GM12878 (cell line): ENCODE measurements around the gene NOC2L. TPM values are rescaled to one million over a fixed set of nuclear protein-coding genes. Genes with fewer than 3 reads are reported as not detected.

Source experiments
- ATAC-seq: fragments of 200-7000 bp; cut with Tn5 transposase; 3 replicates; pipeline ENCODE4 v1.9.1; 2020; ENCODE audit warnings: mild to moderate bottlenecking, moderate library complexity
- BruUV-seq: library from RNA; stranded (reverse); fragments of 400-500 nt; replicated peaks from 2 replicates; lab custom pipeline; 2021; lab: Mats Ljungman, UMichigan
- CTCF ChIA-PET: fragments of 300-600 bp; sonication (Branson Sonifier 250); formaldehyde crosslinking; extraction: SDS; loops from one replicate; lab custom pipeline; 2021; ENCODE audit warnings: inconsistent platforms; lab: Yijun Ruan, JAX
- POLR2A ChIA-PET: fragments of 350-600 bp; formaldehyde crosslinking; extraction: SDS; loops from one replicate; lab custom pipeline; 2021; ENCODE audit warnings: inconsistent platforms; lab: Charles Lee
- RAD21 ChIA-PET: fragments of 300-600 bp; sonication (Branson Sonifier 250); formaldehyde crosslinking; loops from one replicate; lab custom pipeline; 2023; ENCODE audit warnings: antibody characterized with exemption; ENCODE audit not compliant: unreplicated experiment; lab: Charles Lee
- SMC1A ChIA-PET: fragments of 300-600 bp; sonication (Branson Sonifier 250); formaldehyde crosslinking; loops from one replicate; lab custom pipeline; 2023; ENCODE audit not compliant: unreplicated experiment, uncharacterized antibody; lab: Charles Lee
- DNase-seq: peaks from one replicate; pipeline ENCODE4 v3.0.0-alpha.2; 2011; ENCODE audit warnings: low read depth, low spot score
- FAIRE-seq: peaks from 3 replicates; lab custom pipeline; 2011; peaks lifted over from hg19 to GRCh38; lab: Jason Lieb, UNC
- H2AFZ ChIP-seq: 2 replicates; pipeline ENCODE4 v1.6.0; 2011; ENCODE audit warnings: low read depth, low read length, control low read depth; ENCODE audit not compliant: control insufficient read depth
- H3K27ac ChIP-seq: 2 replicates; pipeline ENCODE4 v1.5.1; 2011; ENCODE audit warnings: control low read depth; ENCODE audit not compliant: control insufficient read depth, insufficient read depth
- H3K27me3 ChIP-seq, 2 experiments: replicated peaks in 1 of 2; 2 replicates each; pipeline versions ENCODE4 v1.6.0 to v1.6.1; 2011; ENCODE audit warnings: low read length in 1 of 2; ENCODE audit not compliant: control insufficient read depth in 2 of 2, insufficient read depth in 2 of 2
- H3K36me3 ChIP-seq, 2 experiments: 2 replicates each; pipeline ENCODE4 v1.5.1; 2011; ENCODE audit warnings: low read length in 1 of 2; ENCODE audit not compliant: control insufficient read depth in 2 of 2, insufficient read depth in 2 of 2
- H3K4me1 ChIP-seq: 2 replicates; pipeline ENCODE4 v1.6.1; 2011; ENCODE audit warnings: mild to moderate bottlenecking, low read length, moderate library complexity, mixed read lengths; ENCODE audit not compliant: control insufficient read depth, insufficient read depth
- H3K4me2 ChIP-seq: 2 replicates; pipeline ENCODE4 v1.6.0; 2011; ENCODE audit warnings: control low read depth; ENCODE audit not compliant: control insufficient read depth, insufficient read depth
- H3K4me3 ChIP-seq: fragments of 200-600 bp; sonication (generic); 2 replicates; pipeline ENCODE4 v1.5.1; 2016
- H3K79me2 ChIP-seq: 2 replicates; pipeline ENCODE4 v1.6.0; 2011; ENCODE audit warnings: low read length; ENCODE audit not compliant: control insufficient read depth, insufficient read depth
- H3K9ac ChIP-seq: 2 replicates; pipeline ENCODE4 v1.8.0; 2011; ENCODE audit warnings: low read length, control low read depth, mixed read lengths; ENCODE audit not compliant: control insufficient read depth, insufficient read depth
- H3K9me3 ChIP-seq: replicated peaks from 3 replicates; pipeline ENCODE4 v1.5.1; 2011; ENCODE audit warnings: mild to moderate bottlenecking, low read length; ENCODE audit not compliant: control insufficient read depth, insufficient read depth
- H4K20me1 ChIP-seq: 2 replicates; pipeline ENCODE4 v1.6.0; 2011; ENCODE audit not compliant: control insufficient read depth, insufficient read depth
- CEBPB ChIP-seq, 2 experiments: fragments of 150-350 bp in 1 of 2; IDR thresholded peaks; 2 replicates each; pipeline ENCODE4 v1.6.1; 2012 to 2014; ENCODE audit warnings: low read depth in 2 of 2, low read length in 2 of 2, borderline replicate concordance in 1 of 2, inconsistent platforms in 1 of 2
- HDAC2 ChIP-seq: fragments of 200-600 bp; sonication (generic); IDR thresholded peaks from 2 replicates; pipeline ENCODE4 v1.6.1; 2017
- HDAC6 ChIP-seq: fragments of 200-600 bp; sonication (generic); IDR thresholded peaks from one replicate; pipeline ENCODE4 v1.8.0; 2017; ENCODE audit warnings: antibody characterized with exemption; ENCODE audit not compliant: unreplicated experiment
- MEF2A ChIP-seq: IDR thresholded peaks from 2 replicates; pipeline ENCODE4 v1.6.1; 2011; ENCODE audit warnings: low read depth, mild to moderate bottlenecking, low read length, moderate library complexity; ENCODE audit not compliant: insufficient read depth
- MEF2B ChIP-seq: fragments of 450-650 bp; IDR thresholded peaks from 2 replicates; pipeline ENCODE4 v1.6.1; 2018; ENCODE audit warnings: mild to moderate bottlenecking, moderate library complexity; ENCODE audit not compliant: partially characterized antibody, poor library complexity, severe bottlenecking
- NFXL1 ChIP-seq: fragments of 450-650 bp; IDR thresholded peaks from 2 replicates; pipeline ENCODE4 v1.6.1; 2017; ENCODE audit warnings: antibody characterized with exemption, mild to moderate bottlenecking, borderline replicate concordance
- SMC3 ChIP-seq: IDR thresholded peaks from 2 replicates; pipeline ENCODE4 v1.6.1; 2011; ENCODE audit warnings: low read length, improper control_type of control experiment, borderline replicate concordance
- SUZ12 ChIP-seq: fragments of 200-600 bp; sonication (generic); IDR thresholded peaks from one replicate; pipeline ENCODE4 v1.6.1; 2018; ENCODE audit warnings: antibody characterized with exemption, mild to moderate bottlenecking; ENCODE audit not compliant: unreplicated experiment
- TBL1XR1 ChIP-seq: IDR thresholded peaks from 2 replicates; pipeline ENCODE4 v1.6.1; 2012; ENCODE audit warnings: low read depth, low read length, improper control_type of control experiment
- ZNF217 ChIP-seq: fragments of 450-650 bp; IDR thresholded peaks from 2 replicates; pipeline ENCODE4 v1.6.1; 2017; ENCODE audit warnings: antibody characterized with exemption, mild to moderate bottlenecking
- WGBS: methylation state at CpG from one replicate; pipeline ENCODE4 v1.1.6; 2016; ENCODE audit warnings: low lambda C conversion rate; ENCODE audit not compliant: insufficient replicate concordance, insufficient coverage; ENCODE audit errors: missing lambda C conversion rate; 5-methylcytosine and 5-hydroxymethylcytosine counted together
- in situ Hi-C: fragments of 300-500 bp; cut with MboI; formaldehyde crosslinking; loops from 9 replicates; pipeline ENCODE4 v1.14.3; 2018; ENCODE audit warnings: mixed read lengths
- intact Hi-C: fragments of 100-400 bp; cut with micrococcal nuclease; formaldehyde crosslinking; loops from one replicate; pipeline ENCODE4 v1.14.2; 2022; ENCODE audit not compliant: unreplicated experiment
- polyA plus RNA-seq, 11 experiments: library from polyadenylated mRNA; depleted of rRNA in 4 of 11; unstranded in 6 of 11; stranded (reverse) in 5 of 11; fragments of >200 nt; fragmentation: Nextera tagmentation in 4 of 11; fragmentation: Illumina TruSeq in 1 of 11; extraction: Ambion mirVana in 4 of 11; extraction: Trizol in 1 of 11; gene quantifications; 1 replicate in 1 of 11; 2 replicates in 10 of 11; pipeline versions ENCODE4 v1.2.1 to v1.2.3, GENCODE V29; 2011 to 2016; ENCODE audit warnings: inconsistent platforms in 2 of 11, missing spikeins in 2 of 11, low read depth in 1 of 11
- total RNA-seq, 4 experiments: library from RNA; depleted of rRNA in 3 of 4; stranded (reverse); fragments of >200 nt in 3 of 4; fragmentation: Illumina TruSeq in 1 of 4; extraction: Trizol in 1 of 4; gene quantifications; 2 replicates each; pipeline versions ENCODE4 v1.2.1 to v1.2.3, GENCODE V29; 2013 to 2021
- TF ChIP-seq, protein P1 (sequence below): fragments of 150-350 bp; IDR thresholded peaks from 2 replicates; pipeline ENCODE4 v1.6.1; 2014; ENCODE audit warnings: mild to moderate bottlenecking, low read depth, low read length
- TF ChIP-seq, protein P2 (sequence below): fragments of 450-650 bp; IDR thresholded peaks from 2 replicates; pipeline ENCODE4 v1.6.1; 2017; ENCODE audit warnings: mild to moderate bottlenecking, moderate library complexity
- TF ChIP-seq, protein P3 (sequence below): fragments of 450-650 bp; formaldehyde crosslinking; IDR thresholded peaks from 2 replicates; pipeline ENCODE4 v1.4.0; 2020; ENCODE audit warnings: mild to moderate bottlenecking, moderate library complexity

Gene NOC2L
- total and polyA plus RNA-seq, 10 of the 15 experiments (the other 5 are each of a cell fraction or from before 2014, with no cell fraction given), result 1.3 to 171 (median 64.3) TPM

DNA sequence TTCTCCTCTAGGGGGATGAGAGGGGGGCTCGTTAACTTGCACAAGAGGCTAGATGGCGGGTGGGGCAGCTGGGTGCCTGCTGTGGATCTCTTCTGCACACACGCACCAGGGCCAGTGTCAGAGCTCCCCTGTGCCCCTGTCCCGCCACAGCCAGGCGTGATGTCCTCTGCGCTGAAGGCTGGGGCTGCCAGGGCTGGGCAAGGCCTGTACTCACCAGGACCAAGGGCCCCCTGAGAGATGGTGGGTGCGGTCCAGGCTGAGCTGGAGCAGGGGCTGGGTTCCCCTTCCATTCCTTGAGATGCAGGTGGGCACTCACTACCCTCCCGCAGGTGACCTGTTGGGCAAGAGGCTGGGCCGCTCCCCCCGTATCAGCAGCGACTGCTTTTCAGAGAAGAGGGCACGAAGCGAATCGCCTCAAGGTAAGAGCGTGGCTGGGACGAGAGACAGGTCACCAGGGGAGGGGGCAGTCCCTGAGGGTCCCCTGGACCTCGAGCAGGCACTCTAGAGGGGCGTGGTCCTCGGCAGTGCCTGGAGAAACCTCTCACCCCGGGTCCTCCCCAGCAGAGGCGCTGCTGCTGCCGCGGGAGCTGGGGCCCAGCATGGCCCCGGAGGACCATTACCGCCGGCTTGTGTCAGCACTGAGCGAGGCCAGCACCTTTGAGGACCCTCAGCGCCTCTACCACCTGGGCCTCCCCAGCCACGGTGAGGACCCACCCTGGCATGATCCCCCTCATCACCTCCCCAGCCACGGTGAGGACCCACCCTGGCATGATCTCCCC is 20.2 kb downstream of the NOC2L start:
- no TSS peak for BruUV-seq
- peaks cover 7% of the 10 kb centered on the region; the same call in 1 of the 2 replicates for H3K4me1 ChIP-seq
- TF ChIP-seq ZNF217 (no peak), MEF2B (no peak), CEBPB (IDR thresholded peaks at IDR 0.05; ENCODE audit: borderline replicate concordance in 1 of 2, low read depth in 2 of 2, low read length in 2 of 2) (no peak), MEF2A (no peak), HDAC2 (no peak), TBL1XR1 (no peak), SUZ12 (no peak), HDAC6 (no peak), NFXL1 (no peak), SMC3 (no peak)
- TF ChIP-seq, protein P1, sequence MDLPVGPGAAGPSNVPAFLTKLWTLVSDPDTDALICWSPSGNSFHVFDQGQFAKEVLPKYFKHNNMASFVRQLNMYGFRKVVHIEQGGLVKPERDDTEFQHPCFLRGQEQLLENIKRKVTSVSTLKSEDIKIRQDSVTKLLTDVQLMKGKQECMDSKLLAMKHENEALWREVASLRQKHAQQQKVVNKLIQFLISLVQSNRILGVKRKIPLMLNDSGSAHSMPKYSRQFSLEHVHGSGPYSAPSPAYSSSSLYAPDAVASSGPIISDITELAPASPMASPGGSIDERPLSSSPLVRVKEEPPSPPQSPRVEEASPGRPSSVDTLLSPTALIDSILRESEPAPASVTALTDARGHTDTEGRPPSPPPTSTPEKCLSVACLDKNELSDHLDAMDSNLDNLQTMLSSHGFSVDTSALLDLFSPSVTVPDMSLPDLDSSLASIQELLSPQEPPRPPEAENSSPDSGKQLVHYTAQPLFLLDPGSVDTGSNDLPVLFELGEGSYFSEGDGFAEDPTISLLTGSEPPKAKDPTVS, result no peak
- TF ChIP-seq, protein P2, sequence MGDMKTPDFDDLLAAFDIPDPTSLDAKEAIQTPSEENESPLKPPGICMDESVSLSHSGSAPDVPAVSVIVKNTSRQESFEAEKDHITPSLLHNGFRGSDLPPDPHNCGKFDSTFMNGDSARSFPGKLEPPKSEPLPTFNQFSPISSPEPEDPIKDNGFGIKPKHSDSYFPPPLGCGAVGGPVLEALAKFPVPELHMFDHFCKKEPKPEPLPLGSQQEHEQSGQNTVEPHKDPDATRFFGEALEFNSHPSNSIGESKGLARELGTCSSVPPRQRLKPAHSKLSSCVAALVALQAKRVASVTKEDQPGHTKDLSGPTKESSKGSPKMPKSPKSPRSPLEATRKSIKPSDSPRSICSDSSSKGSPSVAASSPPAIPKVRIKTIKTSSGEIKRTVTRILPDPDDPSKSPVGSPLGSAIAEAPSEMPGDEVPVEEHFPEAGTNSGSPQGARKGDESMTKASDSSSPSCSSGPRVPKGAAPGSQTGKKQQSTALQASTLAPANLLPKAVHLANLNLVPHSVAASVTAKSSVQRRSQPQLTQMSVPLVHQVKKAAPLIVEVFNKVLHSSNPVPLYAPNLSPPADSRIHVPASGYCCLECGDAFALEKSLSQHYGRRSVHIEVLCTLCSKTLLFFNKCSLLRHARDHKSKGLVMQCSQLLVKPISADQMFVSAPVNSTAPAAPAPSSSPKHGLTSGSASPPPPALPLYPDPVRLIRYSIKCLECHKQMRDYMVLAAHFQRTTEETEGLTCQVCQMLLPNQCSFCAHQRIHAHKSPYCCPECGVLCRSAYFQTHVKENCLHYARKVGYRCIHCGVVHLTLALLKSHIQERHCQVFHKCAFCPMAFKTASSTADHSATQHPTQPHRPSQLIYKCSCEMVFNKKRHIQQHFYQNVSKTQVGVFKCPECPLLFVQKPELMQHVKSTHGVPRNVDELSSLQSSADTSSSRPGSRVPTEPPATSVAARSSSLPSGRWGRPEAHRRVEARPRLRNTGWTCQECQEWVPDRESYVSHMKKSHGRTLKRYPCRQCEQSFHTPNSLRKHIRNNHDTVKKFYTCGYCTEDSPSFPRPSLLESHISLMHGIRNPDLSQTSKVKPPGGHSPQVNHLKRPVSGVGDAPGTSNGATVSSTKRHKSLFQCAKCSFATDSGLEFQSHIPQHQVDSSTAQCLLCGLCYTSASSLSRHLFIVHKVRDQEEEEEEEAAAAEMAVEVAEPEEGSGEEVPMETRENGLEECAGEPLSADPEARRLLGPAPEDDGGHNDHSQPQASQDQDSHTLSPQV, result no peak
- TF ChIP-seq, protein P3, sequence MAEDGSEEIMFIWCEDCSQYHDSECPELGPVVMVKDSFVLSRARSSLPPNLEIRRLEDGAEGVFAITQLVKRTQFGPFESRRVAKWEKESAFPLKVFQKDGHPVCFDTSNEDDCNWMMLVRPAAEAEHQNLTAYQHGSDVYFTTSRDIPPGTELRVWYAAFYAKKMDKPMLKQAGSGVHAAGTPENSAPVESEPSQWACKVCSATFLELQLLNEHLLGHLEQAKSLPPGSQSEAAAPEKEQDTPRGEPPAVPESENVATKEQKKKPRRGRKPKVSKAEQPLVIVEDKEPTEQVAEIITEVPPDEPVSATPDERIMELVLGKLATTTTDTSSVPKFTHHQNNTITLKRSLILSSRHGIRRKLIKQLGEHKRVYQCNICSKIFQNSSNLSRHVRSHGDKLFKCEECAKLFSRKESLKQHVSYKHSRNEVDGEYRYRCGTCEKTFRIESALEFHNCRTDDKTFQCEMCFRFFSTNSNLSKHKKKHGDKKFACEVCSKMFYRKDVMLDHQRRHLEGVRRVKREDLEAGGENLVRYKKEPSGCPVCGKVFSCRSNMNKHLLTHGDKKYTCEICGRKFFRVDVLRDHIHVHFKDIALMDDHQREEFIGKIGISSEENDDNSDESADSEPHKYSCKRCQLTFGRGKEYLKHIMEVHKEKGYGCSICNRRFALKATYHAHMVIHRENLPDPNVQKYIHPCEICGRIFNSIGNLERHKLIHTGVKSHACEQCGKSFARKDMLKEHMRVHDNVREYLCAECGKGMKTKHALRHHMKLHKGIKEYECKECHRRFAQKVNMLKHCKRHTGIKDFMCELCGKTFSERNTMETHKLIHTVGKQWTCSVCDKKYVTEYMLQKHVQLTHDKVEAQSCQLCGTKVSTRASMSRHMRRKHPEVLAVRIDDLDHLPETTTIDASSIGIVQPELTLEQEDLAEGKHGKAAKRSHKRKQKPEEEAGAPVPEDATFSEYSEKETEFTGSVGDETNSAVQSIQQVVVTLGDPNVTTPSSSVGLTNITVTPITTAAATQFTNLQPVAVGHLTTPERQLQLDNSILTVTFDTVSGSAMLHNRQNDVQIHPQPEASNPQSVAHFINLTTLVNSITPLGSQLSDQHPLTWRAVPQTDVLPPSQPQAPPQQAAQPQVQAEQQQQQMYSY (CRISPR knock-in tag), result no peak

More for the DNA sequence above, 20.2 kb downstream of the NOC2L start:
- Histone ChIP-seq H3K27me3 (peaks cover 8% of the 10 kb centered on the region in 2 experiments), H3K9ac (no peak overlapping the region), H2AFZ (no peak overlapping the region), H3K9me3 (no peaks in the 10 kb centered on the region), H3K36me3 (no peaks in the 10 kb centered on the region), H3K4me2 (no peak overlapping the region), H3K4me3 (no peak overlapping the region), H3K27ac (no peak overlapping the region), H3K79me2 (no peaks in the 10 kb centered on the region), H4K20me1 (no peaks in the 10 kb centered on the region)
- ATAC-seq (no peak), DNase-seq (no peak), FAIRE-seq (no peak)
- POLR2A ChIA-PET, result interaction anchor here (1.5 kb wide), 1 partner anchor 34 kb away, joined by 4 read pairs; no protein-coding TSS in a partner anchor
- SMC1A ChIA-PET, result interaction anchor here (1.0 kb wide), 1 partner anchor 33 kb away, joined by 3 read pairs; no protein-coding TSS in a partner anchor
- 50% methylated on average over 28 of the region's 30 CpGs for WGBS
- in situ Hi-C loops, result loop anchor here (10.0 kb wide), 1 partner anchor 64 kb away; no protein-coding TSS in a partner anchor
- RAD21 ChIA-PET, result interaction anchor here (1.3 to 4.1 kb wide), 2 partner anchors 33 to 37 kb away, joined by 4 to 20 read pairs; no protein-coding TSS in a partner anchor
- intact Hi-C loops, result no loop called here
- CTCF ChIA-PET, result interaction anchor here (1.4 to 1.9 kb wide), 2 partner anchors 20 to 34 kb away, joined by 3 to 16 read pairs; partner anchors contain the start of gene NOC2L
